Thyroid gland (tissue), 4 donors: ENCODE data around the gene LNX1.

ENCODE experiments used
- POLR2A ChIP-seq, 2 donors: fragments of 450-650 bp; IDR thresholded peaks; one replicate each; pipeline ENCODE4 v1.6.1; 2017; ENCODE audit warnings: antibody characterized with exemption in 2 of 2, mild to moderate bottlenecking in 2 of 2, moderate library complexity in 1 of 2
- TF ChIP-seq, protein P1 (sequence below), 6 experiments: fragments of 200-600 bp in 3 of 6; fragments of 450-650 bp in 3 of 6; sonication (generic) in 3 of 6; IDR thresholded peaks; one replicate each; pipeline ENCODE4 v1.5.1; 2016 to 2019; ENCODE audit warnings: antibody characterized with exemption in 6 of 6, mild to moderate bottlenecking in 2 of 6, inconsistent platforms in 1 of 6, moderate library complexity in 1 of 6

DNA sequence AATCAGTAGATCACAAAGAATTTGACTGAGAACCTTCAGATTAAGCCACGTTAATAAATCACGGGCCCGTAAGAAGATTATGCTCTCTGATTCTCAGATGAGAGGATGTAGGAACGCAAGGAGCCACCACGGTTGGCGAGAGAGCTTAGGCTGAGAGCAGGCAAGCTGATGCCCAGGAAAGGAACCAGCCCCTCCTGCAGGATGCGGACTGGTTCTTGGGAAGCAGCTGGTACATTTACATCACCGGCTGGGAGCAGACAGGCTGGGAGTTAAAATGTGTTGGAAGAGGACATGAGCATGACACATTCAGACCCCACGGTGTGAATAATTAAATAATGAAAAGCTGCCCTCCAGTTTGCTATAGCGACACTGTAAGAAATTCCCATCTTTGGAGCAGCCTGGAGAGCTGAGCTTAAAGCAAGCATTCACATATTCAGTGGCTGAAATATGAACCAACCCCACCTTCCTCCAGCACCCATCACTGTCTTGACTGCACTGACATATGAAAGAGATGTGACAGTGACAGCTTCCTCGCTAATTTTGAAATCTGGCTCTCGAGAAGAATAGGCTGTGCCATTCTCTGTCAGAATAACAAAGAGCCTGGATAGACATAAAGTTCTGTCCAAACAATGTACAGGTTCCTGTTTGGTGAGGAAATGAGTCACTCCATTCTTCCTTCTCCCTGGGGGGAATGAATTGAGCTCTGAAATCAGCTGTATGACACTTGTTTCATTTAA lies 33.1 kb downstream of the LNX1 start:
- TF ChIP-seq, protein P1, sequence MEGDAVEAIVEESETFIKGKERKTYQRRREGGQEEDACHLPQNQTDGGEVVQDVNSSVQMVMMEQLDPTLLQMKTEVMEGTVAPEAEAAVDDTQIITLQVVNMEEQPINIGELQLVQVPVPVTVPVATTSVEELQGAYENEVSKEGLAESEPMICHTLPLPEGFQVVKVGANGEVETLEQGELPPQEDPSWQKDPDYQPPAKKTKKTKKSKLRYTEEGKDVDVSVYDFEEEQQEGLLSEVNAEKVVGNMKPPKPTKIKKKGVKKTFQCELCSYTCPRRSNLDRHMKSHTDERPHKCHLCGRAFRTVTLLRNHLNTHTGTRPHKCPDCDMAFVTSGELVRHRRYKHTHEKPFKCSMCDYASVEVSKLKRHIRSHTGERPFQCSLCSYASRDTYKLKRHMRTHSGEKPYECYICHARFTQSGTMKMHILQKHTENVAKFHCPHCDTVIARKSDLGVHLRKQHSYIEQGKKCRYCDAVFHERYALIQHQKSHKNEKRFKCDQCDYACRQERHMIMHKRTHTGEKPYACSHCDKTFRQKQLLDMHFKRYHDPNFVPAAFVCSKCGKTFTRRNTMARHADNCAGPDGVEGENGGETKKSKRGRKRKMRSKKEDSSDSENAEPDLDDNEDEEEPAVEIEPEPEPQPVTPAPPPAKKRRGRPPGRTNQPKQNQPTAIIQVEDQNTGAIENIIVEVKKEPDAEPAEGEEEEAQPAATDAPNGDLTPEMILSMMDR (IDR thresholded peaks at IDR 0.05), result no peak
- TF ChIP-seq POLR2A (IDR thresholded peaks at IDR 0.05), result no peak
